ENCODE measurements around the gene DAB2IP.

The DAB2IP gene

GRCh38 chr9:121645853-121646807, 5.3 kb upstream of the DAB2IP start:
- no peak for DNase-seq

- no peak for DNase-seq
Measured at GRCh38 chr9:121646992-121647391, 4.4 kb upstream of the DAB2IP start.

- DNase-seq = no peak
Measured at GRCh38 chr9:121648172-121648571, 3.3 kb upstream of the DAB2IP start.

- DNase-seq = no peak
Measured at GRCh38 chr9:121648799-121649198, 2.6 kb upstream of the DAB2IP start.

GRCh38 chr9:121649476-121650216, 1.8 kb upstream of the DAB2IP start:
- DNase-seq = no peak

GRCh38 chr9:121650217-121651007, 1.0 kb upstream of the DAB2IP start:
- DNase-seq = no peak

- no peak for DNase-seq
Measured at GRCh38 chr9:121651008-121651294, 483 bp upstream of the DAB2IP start.

GRCh38 chr9:121652021-121652837, 795 bp downstream of the DAB2IP start:
- no peak for DNase-seq

- DNase-seq = no peak
Measured at GRCh38 chr9:121652838-121653231, 1.4 kb downstream of the DAB2IP start.

- no peak for DNase-seq
Measured at GRCh38 chr9:121654499-121655140, 3.2 kb downstream of the DAB2IP start.

GRCh38 chr9:121655231-121655755, 3.9 kb downstream of the DAB2IP start:
- no peak for DNase-seq

- no peak for DNase-seq
Measured at GRCh38 chr9:121656941-121657470, 5.6 kb downstream of the DAB2IP start.

- DNase-seq = no peak
Measured at GRCh38 chr9:121658166-121658565, 6.7 kb downstream of the DAB2IP start.

GRCh38 chr9:121658591-121658990, 7.2 kb downstream of the DAB2IP start:
- no peak for DNase-seq

GRCh38 chr9:121660367-121660766, 8.9 kb downstream of the DAB2IP start:
- no peak for DNase-seq

- no peak for DNase-seq
Measured at GRCh38 chr9:121660876-121661275, 9.4 kb downstream of the DAB2IP start.

- DNase-seq = no peak
Measured at GRCh38 chr9:121661328-121661727, 9.9 kb downstream of the DAB2IP start.

- DNase-seq = no peak
Measured at GRCh38 chr9:121662359-121662758, 10.9 kb downstream of the DAB2IP start.

- no peak for DNase-seq
Measured at GRCh38 chr9:121662891-121663580, 11.6 kb downstream of the DAB2IP start.

GRCh38 chr9:121663591-121663990, 12.2 kb downstream of the DAB2IP start:
- DNase-seq = no peak

GRCh38 chr9:121666294-121666693, 14.9 kb downstream of the DAB2IP start:
- DNase-seq = no peak

Measured in NCI-H1048 (cell line).